IPS DF 4.7 (cell line): ENCODE results near the gene CHST15.

Experiments used
- DNase-seq: peaks from one replicate; pipeline ENCODE4 v3.0.0-alpha.2; 2013; ENCODE audit warnings: low spot score; ENCODE audit errors: extremely low read depth

Gene CHST15

GRCh38 chr10:123972481-123973401 lies 120.7 kb downstream of the CHST15 start:
- no peak for DNase-seq

GRCh38 chr10:123970927-123971286 lies 122.5 kb downstream of the CHST15 start:
- DNase-seq: no peak

- no peak for DNase-seq
Measured at GRCh38 chr10:123970207-123970926, 123.0 kb downstream of the CHST15 start.

GRCh38 chr10:123967626-123968243 lies 125.7 kb downstream of the CHST15 start:
- DNase-seq: no peak

- no peak for DNase-seq
Measured at GRCh38 chr10:123966896-123967231, 126.5 kb downstream of the CHST15 start.

- DNase-seq: no peak
Measured at GRCh38 chr10:123965973-123966895, 127.2 kb downstream of the CHST15 start.

- no peak for DNase-seq
Measured at GRCh38 chr10:123964953-123965352, 128.4 kb downstream of the CHST15 start.

GRCh38 chr10:123962756-123963530 lies 130.5 kb downstream of the CHST15 start:
- DNase-seq: no peak

GRCh38 chr10:123958241-123958640 lies 135.2 kb downstream of the CHST15 start:
- no peak for DNase-seq
